ENCODE results near the gene BEND5. TPM values are rescaled to one million over a fixed set of nuclear protein-coding genes. Genes with fewer than 3 reads are reported as not detected.

Gene BEND5
- total and polyA plus RNA-seq, 2 of the 4 experiments (the other 2 are of a cell fraction) = 1.1 to 1.3 TPM

- no peak overlapping the region for H2BK20ac ChIP-seq (ENCODE audit: low read depth, low read length)
- H3K4me1 ChIP-seq (ENCODE audit: control insufficient read depth, insufficient read depth, low read length) = peaks cover 1% of the 10 kb centered on the region; the same call in 1 of the 2 replicates
- dilution Hi-C loops (cut with HindIII; ENCODE audit: low sequenced_read_pairs, unreplicated experiment) = no loop called here
- H3K36me3 ChIP-seq (ENCODE audit: control insufficient read depth, insufficient read depth, low read length) = peaks cover 2% of the 10 kb centered on the region; the same call in 1 of the 2 replicates
- no peak overlapping the region for H2BK5ac ChIP-seq (ENCODE audit: low read depth, low read length, poor library complexity, severe bottlenecking)
- WGBS, 2 experiments (ENCODE audit: extremely low coverage in 2 of 2, insufficient read length in 1 of 2) = no CpG with 5 or more reads among the region's 1 CpG
- no peak for ATAC-seq (ENCODE audit: low read depth)
- no peaks in the 10 kb centered on the region for H3K79me1 ChIP-seq (ENCODE audit: low read depth in 1 of 2, low read length in 2 of 2)
- no peaks in the 10 kb centered on the region; the same call in 1 of the 2 replicates for H3K9me3 ChIP-seq (ENCODE audit: control insufficient read depth, insufficient read depth, low read length)
- no peak overlapping the region for H3K23ac ChIP-seq (ENCODE audit: low read depth, low read length)
- no peaks in the 10 kb centered on the region for H4K20me1 ChIP-seq (ENCODE audit: insufficient read depth, low read length)
- intact Hi-C loops (cut with micrococcal nuclease) = no loop called here
- in situ Hi-C loops (cut with MboI; ENCODE audit: low sequenced_read_pairs) = no loop called here
- no TSS peak for BruUV-seq (replicated peaks)
- no peaks in the 10 kb centered on the region for H3K27me3 ChIP-seq (ENCODE audit: control insufficient read depth, insufficient read depth, low read length)
- ChIA-PET CTCF (no interaction called here), POLR2A (ENCODE audit: unreplicated experiment) (no interaction called here)
- H3K9ac ChIP-seq (ENCODE audit: low read depth, low read length) = no peak overlapping the region
- no peak for DNase-seq
- H3K9me1 ChIP-seq (ENCODE audit: insufficient read depth, low read length) = no peaks in the 10 kb centered on the region
- H3K18ac ChIP-seq (ENCODE audit: low read depth, low read length) = no peak overlapping the region
- H3K4ac ChIP-seq (ENCODE audit: low read depth, low read length) = no peak overlapping the region
- no peak overlapping the region for H2AK9ac ChIP-seq (replicated peaks; ENCODE audit: low read depth, low read length, poor library complexity)
- H4K5ac ChIP-seq (ENCODE audit: low read depth, low read length) = no peak overlapping the region
- no peak overlapping the region for H4K91ac ChIP-seq (ENCODE audit: insufficient read depth, low read depth, low read length)
- H2AK5ac ChIP-seq (ENCODE audit: low read depth, low read length) = no peak overlapping the region
- no peak overlapping the region for H3K27ac ChIP-seq (ENCODE audit: insufficient read depth, low read length)
- no peak overlapping the region for H3K4me2 ChIP-seq (ENCODE audit: low read depth, low read length)
- no peak overlapping the region for H2BK120ac ChIP-seq (ENCODE audit: low read depth, low read length)
- TF ChIP-seq, protein P1, sequence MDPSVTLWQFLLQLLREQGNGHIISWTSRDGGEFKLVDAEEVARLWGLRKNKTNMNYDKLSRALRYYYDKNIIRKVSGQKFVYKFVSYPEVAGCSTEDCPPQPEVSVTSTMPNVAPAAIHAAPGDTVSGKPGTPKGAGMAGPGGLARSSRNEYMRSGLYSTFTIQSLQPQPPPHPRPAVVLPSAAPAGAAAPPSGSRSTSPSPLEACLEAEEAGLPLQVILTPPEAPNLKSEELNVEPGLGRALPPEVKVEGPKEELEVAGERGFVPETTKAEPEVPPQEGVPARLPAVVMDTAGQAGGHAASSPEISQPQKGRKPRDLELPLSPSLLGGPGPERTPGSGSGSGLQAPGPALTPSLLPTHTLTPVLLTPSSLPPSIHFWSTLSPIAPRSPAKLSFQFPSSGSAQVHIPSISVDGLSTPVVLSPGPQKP (IDR thresholded peaks at IDR 0.05; ENCODE audit: borderline replicate concordance, low read depth, low read length) = no peak
- TF ChIP-seq FOS (IDR thresholded peaks at IDR 0.05; ENCODE audit: low read depth, low read length) = no peak
- TF ChIP-seq CHD1 (IDR thresholded peaks at IDR 0.05; ENCODE audit: low read depth, low read length) = no peak
- TF ChIP-seq MXI1 (IDR thresholded peaks at IDR 0.05; ENCODE audit: borderline replicate concordance, low read depth, low read length) = no peak
- no peak for TF ChIP-seq RCOR1 (IDR thresholded peaks at IDR 0.05; ENCODE audit: insufficient replicate concordance, low read length)
- no peak for TF ChIP-seq USF2 (IDR thresholded peaks at IDR 0.05; ENCODE audit: low read depth, low read length)
- no peak for TF ChIP-seq MAZ (IDR thresholded peaks at IDR 0.05; ENCODE audit: borderline replicate concordance, low read depth, low read length)
- TF ChIP-seq RFX5 (IDR thresholded peaks at IDR 0.05; ENCODE audit: low read depth, low read length) = no peak
- no peak for TF ChIP-seq SMC3 (IDR thresholded peaks at IDR 0.05; ENCODE audit: low read depth, low read length)
- TF ChIP-seq BHLHE40 (IDR thresholded peaks at IDR 0.05; ENCODE audit: low read depth, low read length) = no peak
- TF ChIP-seq, protein P2, sequence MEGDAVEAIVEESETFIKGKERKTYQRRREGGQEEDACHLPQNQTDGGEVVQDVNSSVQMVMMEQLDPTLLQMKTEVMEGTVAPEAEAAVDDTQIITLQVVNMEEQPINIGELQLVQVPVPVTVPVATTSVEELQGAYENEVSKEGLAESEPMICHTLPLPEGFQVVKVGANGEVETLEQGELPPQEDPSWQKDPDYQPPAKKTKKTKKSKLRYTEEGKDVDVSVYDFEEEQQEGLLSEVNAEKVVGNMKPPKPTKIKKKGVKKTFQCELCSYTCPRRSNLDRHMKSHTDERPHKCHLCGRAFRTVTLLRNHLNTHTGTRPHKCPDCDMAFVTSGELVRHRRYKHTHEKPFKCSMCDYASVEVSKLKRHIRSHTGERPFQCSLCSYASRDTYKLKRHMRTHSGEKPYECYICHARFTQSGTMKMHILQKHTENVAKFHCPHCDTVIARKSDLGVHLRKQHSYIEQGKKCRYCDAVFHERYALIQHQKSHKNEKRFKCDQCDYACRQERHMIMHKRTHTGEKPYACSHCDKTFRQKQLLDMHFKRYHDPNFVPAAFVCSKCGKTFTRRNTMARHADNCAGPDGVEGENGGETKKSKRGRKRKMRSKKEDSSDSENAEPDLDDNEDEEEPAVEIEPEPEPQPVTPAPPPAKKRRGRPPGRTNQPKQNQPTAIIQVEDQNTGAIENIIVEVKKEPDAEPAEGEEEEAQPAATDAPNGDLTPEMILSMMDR (conservative IDR thresholded peaks at IDR 0.05; ENCODE audit: low read depth, low read length) = no peak
- TF ChIP-seq CEBPB (IDR thresholded peaks at IDR 0.05; ENCODE audit: low read depth, low read length) = no peak
- no peak for TF ChIP-seq MAFK (IDR thresholded peaks at IDR 0.05; ENCODE audit: low read depth, low read length)
- TF ChIP-seq RAD21 (IDR thresholded peaks at IDR 0.05; ENCODE audit: low read length) = no peak
- no peak for TF ChIP-seq POLR2A (IDR thresholded peaks at IDR 0.05; ENCODE audit: low read depth, low read length)
- TF ChIP-seq NFE2L2 (IDR thresholded peaks at IDR 0.05; ENCODE audit: low read depth, low read length) = no peak
- H4K8ac ChIP-seq (ENCODE audit: low read depth in 2 of 2, low read length in 2 of 2) = no peak overlapping the region
- no peak overlapping the region for H3K4me3 ChIP-seq (ENCODE audit: insufficient read depth, low read depth, low read length)
- no peak overlapping the region for H3K56ac ChIP-seq (ENCODE audit: extremely low read depth, insufficient read depth, low read length)
- no peak overlapping the region for H2BK15ac ChIP-seq (ENCODE audit: low read depth, low read length)
- no peak overlapping the region for H2AFZ ChIP-seq (replicated peaks; ENCODE audit: low read length, poor library complexity)
- H3K14ac ChIP-seq (replicated peaks; ENCODE audit: low read depth, low read length) = no peak overlapping the region
These were observed 19.9 kb downstream of the BEND5 start for GRCh38 chr1:48756683-48757316.
